Measurements from ENCODE around the gene UBN2. TPM values are rescaled to one million over a fixed set of nuclear protein-coding genes. Genes with fewer than 3 reads are reported as not detected.
"Not testable (repeated sequence)": the region's sequence is repeated elsewhere in the genome, so short reads cannot be mapped to it uniquely, and the experiment has no call there.

UBN2 gene
- total RNA-seq: 10 to 100 TPM; 10.6 to 12.8 TPM

- POLR2A ChIA-PET: interaction anchor here (0.9 to 2.1 kb wide), 3 partner anchors 11 to 121 kb away, joined by 3 to 7 read pairs (median 5); no protein-coding TSS in a partner anchor
- CTCF ChIA-PET: interaction anchor here (0.5 kb wide), 1 partner anchor 1622 kb away, joined by 3 read pairs; no protein-coding TSS in a partner anchor
Measured at GRCh38 chr7:139230774-139231512, at the start of gene UBN2. Gene UBN2 (plus strand): TSS chr7:139231237. CDS start chr7:139231485, 248 bp downstream.

- ChIA-PET POLR2A (no interaction called here), CTCF (no interaction called here)
Measured at GRCh38 chr7:139181404-139181803, 49.6 kb upstream of the UBN2 start.

DNA sequence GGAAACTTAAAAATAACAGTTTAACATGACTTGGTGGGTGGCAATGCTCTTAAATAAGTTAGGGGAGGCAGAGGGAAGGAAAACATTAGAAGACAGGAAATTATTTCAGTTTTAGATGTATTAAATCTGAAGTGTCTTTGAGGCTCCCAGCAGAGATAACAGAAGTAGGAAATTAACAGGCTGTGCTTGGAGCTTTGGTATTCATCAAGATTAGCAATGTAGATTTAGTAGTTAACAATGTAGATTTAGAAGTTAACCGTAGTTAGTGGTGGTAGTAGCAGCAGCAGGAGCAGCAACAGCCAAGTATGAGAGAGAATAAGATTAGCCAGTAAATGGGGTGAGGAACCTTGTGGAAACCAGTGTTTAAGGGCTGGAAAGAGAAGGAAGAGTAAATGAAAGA, 48.7 kb upstream of the UBN2 start:
- POLR2A ChIA-PET: no interaction called here
- CTCF ChIA-PET: interaction anchor here (0.7 kb wide), 1 partner anchor 898 kb away, joined by 3 read pairs; no protein-coding TSS in a partner anchor

- POLR2A ChIA-PET: no interaction called here
Measured at GRCh38 chr7:139183251-139183650, 47.8 kb upstream of the UBN2 start.

GRCh38 chr7:139183878-139184338, 47.1 kb upstream of the UBN2 start:
- POLR2A ChIA-PET: no interaction called here
- CTCF ChIA-PET: no interaction called here

More at GRCh38 chr7:139183251-139183650, 47.8 kb upstream of the UBN2 start:
- CTCF ChIA-PET: no interaction called here

GRCh38 chr7:139186146-139186545, 44.9 kb upstream of the UBN2 start:
- ChIA-PET POLR2A (no interaction called here), CTCF (no interaction called here)

- ChIA-PET CTCF (no interaction called here), POLR2A (no interaction called here)
Measured at GRCh38 chr7:139189357-139189756, 41.7 kb upstream of the UBN2 start.

GRCh38 chr7:139192014-139192706, 38.9 kb upstream of the UBN2 start:
- POLR2A ChIA-PET: no interaction called here
- CTCF ChIA-PET: no interaction called here

GRCh38 chr7:139200382-139200781, 30.7 kb upstream of the UBN2 start:
- POLR2A ChIA-PET: no interaction called here
- CTCF ChIA-PET: interaction anchor here (0.6 kb wide), 1 partner anchor 222 kb away, joined by 3 read pairs; no protein-coding TSS in a partner anchor

- POLR2A ChIA-PET: no interaction called here
- CTCF ChIA-PET: no interaction called here
Measured at GRCh38 chr7:139203992-139204391, 27.0 kb upstream of the UBN2 start.

DNA sequence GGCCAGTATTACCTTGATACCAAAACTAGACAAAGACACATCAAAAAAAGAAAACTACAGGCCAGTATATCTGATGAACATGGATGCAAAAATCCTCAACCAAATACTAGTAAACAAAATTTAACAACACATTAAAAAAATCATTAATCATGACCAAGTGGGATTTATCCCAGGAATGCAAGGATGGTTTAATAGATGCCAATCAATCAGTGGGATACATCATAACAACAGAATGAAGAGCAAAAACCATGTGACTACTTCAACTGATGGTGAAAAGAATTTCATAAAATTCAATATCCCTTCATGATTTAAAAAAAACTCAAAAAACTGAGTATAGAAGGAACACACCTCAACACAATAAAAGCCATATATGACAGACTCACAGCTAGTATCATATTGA, 25.2 kb upstream of the UBN2 start:
- ChIA-PET CTCF (no interaction called here), POLR2A (no interaction called here)

DNA sequence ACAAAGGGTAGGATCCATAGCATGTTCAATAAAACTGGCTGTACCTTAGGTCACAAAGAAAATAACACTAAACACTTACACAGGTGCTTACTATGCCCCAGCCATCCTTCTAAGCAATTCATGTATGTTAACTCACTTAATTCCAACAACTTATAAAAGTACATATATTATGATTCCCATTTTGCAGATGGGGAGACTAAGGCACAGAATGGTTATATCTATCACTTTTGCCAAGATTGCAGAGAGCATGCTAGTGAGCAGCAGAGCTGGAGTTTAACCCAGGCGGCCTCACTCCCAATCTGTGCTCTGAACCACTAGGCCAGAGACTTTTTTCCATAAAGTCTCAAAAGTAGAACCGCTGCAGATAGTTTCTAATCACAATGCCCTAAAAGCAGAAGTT, 18.9 kb upstream of the UBN2 start:
- CTCF ChIA-PET: no interaction called here
- POLR2A ChIA-PET: no interaction called here

DNA sequence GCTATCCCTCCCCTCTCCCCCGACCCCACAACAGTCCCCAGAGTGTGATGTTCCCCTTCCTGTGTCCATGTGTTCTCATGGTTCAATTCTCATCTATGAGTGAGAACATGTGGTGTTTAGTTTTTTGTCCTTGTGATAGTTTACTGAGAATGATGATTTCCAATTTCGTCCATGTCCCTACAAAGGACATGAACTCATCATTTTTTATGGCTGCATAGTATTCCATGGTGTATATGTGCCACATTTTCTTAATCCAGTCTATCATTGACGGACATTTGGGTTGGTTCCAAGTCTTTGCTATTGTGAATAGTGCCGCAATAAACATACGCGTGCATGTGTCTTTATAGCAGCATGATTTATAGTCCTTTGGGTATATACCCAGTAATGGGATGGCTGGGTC, 17.5 kb upstream of the UBN2 start:
- POLR2A ChIA-PET, CTCF ChIA-PET: not testable (repeated sequence)

GRCh38 chr7:139218173-139218572, 12.9 kb upstream of the UBN2 start:
- ChIA-PET POLR2A (no interaction called here), CTCF (no interaction called here)

GRCh38 chr7:139224219-139224618, 6.8 kb upstream of the UBN2 start:
- ChIA-PET POLR2A (no interaction called here), CTCF (no interaction called here)

DNA sequence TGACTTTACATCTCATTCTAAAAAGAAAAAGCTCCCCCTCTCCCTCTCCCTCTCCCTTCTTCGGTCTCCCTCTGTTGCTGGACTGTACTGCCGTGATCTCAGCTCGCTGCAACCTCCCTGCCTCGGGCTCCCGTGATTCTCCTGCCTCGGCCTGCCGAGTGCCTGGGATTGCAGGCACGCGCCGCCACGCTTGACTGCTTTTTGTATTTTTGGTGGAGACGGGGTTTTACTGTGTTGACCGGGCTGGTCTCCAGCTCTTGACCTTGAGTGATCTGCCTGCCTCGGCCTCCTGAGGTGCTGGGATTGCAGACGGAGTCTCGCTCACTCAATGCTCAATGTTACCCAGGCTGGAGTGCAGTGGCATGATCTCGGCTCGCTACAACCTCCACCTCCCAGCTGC, 6.2 kb upstream of the UBN2 start:
- POLR2A ChIA-PET, CTCF ChIA-PET: not testable (repeated sequence)

DNA sequence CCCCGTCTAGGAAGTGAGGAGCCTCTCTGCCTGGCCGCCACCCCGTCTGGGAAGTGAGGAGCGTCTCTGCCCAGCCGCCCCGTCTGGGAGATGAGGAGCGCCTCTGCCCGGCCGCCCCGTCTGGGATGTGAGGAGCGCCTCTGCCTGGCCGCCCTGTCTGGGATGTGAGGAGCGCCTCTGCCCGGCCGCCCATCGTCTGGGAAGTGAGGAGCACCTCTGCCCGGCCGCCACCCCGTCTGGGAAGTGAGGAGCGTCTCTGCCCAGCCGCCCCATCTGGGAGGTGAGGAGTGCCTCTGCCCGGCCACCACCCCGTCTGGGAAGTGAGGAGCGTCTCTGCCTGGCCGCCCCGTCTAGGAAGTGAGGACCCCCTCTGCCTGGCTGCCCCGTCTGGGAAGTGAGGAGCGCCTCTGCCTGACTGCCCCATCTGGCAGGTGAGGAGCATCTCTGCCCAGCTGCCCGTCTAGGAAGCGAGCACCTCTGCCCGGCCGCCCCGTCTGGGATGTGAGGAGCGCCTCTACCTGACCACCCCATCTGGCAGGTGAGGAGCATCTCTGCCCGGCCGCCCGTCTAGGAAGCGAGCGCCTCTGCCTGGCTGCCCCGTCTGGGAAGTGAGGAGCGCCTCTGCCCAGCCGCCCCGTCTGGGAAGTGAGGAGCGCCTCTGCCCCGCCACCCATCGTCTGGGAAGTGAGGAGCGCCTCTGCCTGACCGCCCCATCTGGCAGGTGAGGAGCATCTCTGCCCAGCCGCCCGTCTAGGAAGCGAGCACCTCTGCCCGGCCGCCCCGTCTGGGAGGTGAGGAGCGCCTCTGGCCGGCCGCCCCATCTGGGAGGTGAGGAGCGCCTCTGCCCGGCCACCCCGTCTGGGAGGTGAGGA, 5.5 kb upstream of the UBN2 start:
- POLR2A ChIA-PET, CTCF ChIA-PET: not testable (repeated sequence)

DNA sequence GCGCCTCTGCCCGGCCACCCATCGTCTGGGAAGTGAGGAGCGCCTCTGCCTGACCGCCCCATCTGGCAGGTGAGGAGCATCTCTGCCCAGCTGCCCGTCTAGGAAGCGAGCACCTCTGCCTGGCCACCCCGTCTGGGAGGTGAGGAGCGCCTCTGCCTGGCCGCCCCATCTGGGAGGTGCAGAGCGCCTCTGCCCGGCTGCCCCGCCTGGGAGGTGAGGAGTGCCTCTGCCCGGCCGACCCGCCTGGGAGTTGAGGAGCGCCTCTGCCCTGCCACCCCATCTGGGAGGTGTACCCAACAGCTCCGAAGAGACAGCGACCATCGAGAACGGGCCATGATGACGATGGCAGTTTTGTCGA, 4.9 kb upstream of the UBN2 start:
- CTCF ChIA-PET, POLR2A ChIA-PET: not testable (repeated sequence)

DNA sequence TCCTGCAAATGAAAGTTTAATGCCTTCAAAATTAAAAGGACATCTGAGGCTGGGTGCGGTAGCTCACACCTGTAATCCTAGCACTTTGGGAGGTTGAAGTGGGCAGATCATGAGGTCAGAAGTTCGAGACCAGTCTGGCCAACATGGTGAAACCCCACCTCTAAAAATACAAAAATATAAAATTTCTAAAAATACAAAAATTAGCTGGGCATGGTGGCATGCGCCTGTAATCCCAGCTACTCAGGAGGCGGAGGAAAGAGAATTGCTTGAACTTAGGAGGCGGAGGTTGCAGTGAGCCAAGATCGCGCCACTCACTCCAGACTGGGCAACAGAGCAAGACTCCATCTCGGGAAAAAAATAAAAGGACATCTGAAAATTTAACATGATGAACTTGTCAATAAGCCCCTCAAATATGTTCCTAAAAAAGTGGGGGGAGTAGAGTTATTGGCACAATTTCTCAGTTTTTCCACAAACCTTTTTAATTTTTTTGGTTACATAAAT, 4.0 kb upstream of the UBN2 start:
- POLR2A ChIA-PET, CTCF ChIA-PET: not testable (repeated sequence)

DNA sequence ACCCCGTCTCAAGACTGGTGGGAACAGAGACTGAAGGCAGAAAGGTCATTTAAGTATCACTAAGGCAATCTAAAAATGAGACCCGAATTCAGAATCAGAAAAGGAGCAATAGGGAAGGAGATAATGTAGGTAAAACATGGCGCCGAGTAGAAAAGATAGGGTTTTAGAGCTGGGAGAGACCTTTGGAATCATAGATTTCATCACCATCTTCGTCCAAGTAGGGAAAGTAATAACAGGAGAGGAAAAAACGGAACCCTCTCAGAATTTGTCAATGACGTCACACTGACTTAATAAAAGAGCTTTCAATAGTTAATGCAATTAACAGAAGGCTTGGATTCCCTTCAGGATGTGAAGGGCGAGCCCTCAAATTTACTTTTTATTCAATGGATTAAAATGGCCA, 1.0 kb upstream of the UBN2 start:
- ChIA-PET POLR2A (no interaction called here), CTCF (no interaction called here)

GRCh38 chr7:139230484-139230773, 608 bp upstream of the UBN2 start:
- ChIA-PET POLR2A (no interaction called here), CTCF (no interaction called here)

Data from activated CD8-positive, alpha-beta memory T cell treated with anti-CD3 and anti-CD28 coated beads for 36 hours (primary cell).